Tibial nerve (tissue), 4 donors: ENCODE measurements around the gene GALNT18. TPM values are rescaled to one million over a fixed set of nuclear protein-coding genes. Genes with fewer than 3 reads are reported as not detected.

Source experiments
- DNase-seq, 2 donors: peaks; one replicate each; pipeline ENCODE4 v3.0.0-alpha.2; 2019; ENCODE audit warnings: low spot score in 2 of 2
- H3K27ac ChIP-seq, 4 donors: fragments of 200-600 bp; sonication (generic) in 3 of 4; one replicate each; pipeline ENCODE4 v1.5.1; 2017 to 2019; ENCODE audit warnings: mild to moderate bottlenecking in 1 of 4
- H3K27me3 ChIP-seq, 2 donors: fragments of 200-600 bp; sonication (generic) in 1 of 2; one replicate each; pipeline versions ENCODE4 v1.5.1 to v1.6.0; 2017 to 2019
- H3K36me3 ChIP-seq, 3 donors: fragments of 200-600 bp; sonication (generic); one replicate each; pipeline ENCODE4 v1.5.1; 2018 to 2019
- H3K4me1 ChIP-seq, 4 donors: fragments of 200-600 bp; sonication (generic) in 3 of 4; one replicate each; pipeline ENCODE4 v1.5.1; 2017 to 2019
- H3K4me3 ChIP-seq, 4 donors: fragments of 200-600 bp; sonication (generic) in 3 of 4; one replicate each; pipeline ENCODE4 v1.5.1; 2017 to 2019; ENCODE audit warnings: mild to moderate bottlenecking in 1 of 4, moderate library complexity in 1 of 4
- H3K9me3 ChIP-seq, 4 donors: fragments of 200-600 bp; sonication (generic) in 3 of 4; one replicate each; pipeline ENCODE4 v1.5.1; 2017 to 2019
- EP300 ChIP-seq, 2 donors: sonication (generic); formaldehyde crosslinking; IDR thresholded peaks; one replicate each; pipeline ENCODE4 v1.6.1; 2017; ENCODE audit warnings: antibody characterized with exemption in 2 of 2, mild to moderate bottlenecking in 1 of 2
- POLR2A ChIP-seq, 2 donors: fragments of 450-650 bp; IDR thresholded peaks; one replicate each; pipeline ENCODE4 v1.6.1; 2017; ENCODE audit warnings: antibody characterized with exemption in 2 of 2, mild to moderate bottlenecking in 2 of 2, moderate library complexity in 2 of 2
- WGBS, 2 donors: methylation state at CpG; one replicate each; pipeline ENCODE4 v1.1.5; 2018; 5-methylcytosine and 5-hydroxymethylcytosine counted together
- total RNA-seq, 4 donors: library from RNA; depleted of rRNA; stranded (reverse); fragments of >200 nt; gene quantifications; one replicate each; pipeline ENCODE4 v1.1.0, GENCODE V29; 2016
- TF ChIP-seq, protein P1 (sequence below), 5 experiments: fragments of 200-600 bp in 3 of 5; fragments of 450-650 bp in 2 of 5; sonication (generic) in 3 of 5; IDR thresholded peaks; one replicate each; pipeline ENCODE4 v1.5.1; 2016 to 2019; ENCODE audit warnings: antibody characterized with exemption in 5 of 5, mild to moderate bottlenecking in 3 of 5, moderate library complexity in 2 of 5

The GALNT18 gene
- total RNA-seq, 4 donors from 2014 or later = 11.3 to 32.4 (median 23.9) TPM

DNA sequence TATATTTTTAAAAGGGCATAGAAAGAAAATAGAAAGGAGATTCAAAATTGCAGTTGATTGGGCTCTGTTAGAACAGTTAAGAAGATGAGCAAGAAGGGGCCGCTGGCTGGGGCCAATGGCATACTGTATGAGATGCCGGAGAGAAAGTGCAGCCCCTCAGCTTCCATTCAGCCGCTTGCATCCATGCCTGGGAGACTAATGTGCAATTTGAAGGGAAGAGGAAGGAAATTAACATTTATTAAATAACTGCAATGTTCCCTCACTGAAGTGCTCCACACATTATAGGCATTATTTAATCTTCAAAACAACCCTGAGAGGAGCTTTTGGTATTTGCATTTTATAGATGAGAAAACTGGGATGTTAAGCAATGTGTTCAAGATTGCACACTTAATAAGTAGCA is 224.0 kb downstream of the GALNT18 start:
- no peaks in the 10 kb centered on the region for H3K27me3 ChIP-seq
- no peak overlapping the region for H3K27ac ChIP-seq
- no peak for TF ChIP-seq POLR2A (IDR thresholded peaks at IDR 0.05)
- TF ChIP-seq, protein P1, sequence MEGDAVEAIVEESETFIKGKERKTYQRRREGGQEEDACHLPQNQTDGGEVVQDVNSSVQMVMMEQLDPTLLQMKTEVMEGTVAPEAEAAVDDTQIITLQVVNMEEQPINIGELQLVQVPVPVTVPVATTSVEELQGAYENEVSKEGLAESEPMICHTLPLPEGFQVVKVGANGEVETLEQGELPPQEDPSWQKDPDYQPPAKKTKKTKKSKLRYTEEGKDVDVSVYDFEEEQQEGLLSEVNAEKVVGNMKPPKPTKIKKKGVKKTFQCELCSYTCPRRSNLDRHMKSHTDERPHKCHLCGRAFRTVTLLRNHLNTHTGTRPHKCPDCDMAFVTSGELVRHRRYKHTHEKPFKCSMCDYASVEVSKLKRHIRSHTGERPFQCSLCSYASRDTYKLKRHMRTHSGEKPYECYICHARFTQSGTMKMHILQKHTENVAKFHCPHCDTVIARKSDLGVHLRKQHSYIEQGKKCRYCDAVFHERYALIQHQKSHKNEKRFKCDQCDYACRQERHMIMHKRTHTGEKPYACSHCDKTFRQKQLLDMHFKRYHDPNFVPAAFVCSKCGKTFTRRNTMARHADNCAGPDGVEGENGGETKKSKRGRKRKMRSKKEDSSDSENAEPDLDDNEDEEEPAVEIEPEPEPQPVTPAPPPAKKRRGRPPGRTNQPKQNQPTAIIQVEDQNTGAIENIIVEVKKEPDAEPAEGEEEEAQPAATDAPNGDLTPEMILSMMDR (IDR thresholded peaks at IDR 0.05) = no peak
- no peak for DNase-seq
- WGBS, 2 donors = 95 to 99% methylated on average over 3 of the region's 3 CpGs
- peaks cover 0 to 8% (median 0%) of the 10 kb centered on the region in 4 donors for H3K4me1 ChIP-seq
- H3K4me3 ChIP-seq = no peak overlapping the region
- H3K36me3 ChIP-seq = no peaks in the 10 kb centered on the region
- no peaks in the 10 kb centered on the region for H3K9me3 ChIP-seq

DNA sequence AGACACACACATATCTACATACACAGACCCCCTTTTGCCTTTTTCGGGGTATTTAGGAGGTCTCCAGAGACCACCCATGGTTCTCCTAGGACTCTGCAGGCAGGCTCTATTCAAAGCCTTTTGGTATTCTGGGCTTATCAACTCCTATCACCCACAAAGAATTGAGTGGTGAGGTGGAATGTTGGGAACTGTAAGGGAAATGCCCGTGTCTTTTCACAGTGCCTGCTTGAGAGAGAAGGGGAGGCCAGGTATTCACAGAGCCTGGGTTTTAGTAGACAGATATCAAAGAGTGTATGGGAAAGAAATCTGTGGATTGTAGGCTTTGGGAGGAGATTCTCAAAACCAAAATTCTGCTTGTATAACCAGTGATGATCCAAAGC is 224.8 kb downstream of the GALNT18 start:
- Histone ChIP-seq H3K4me3 (no peak overlapping the region), H3K36me3 (no peaks in the 10 kb centered on the region), H3K27ac (no peak overlapping the region), H3K4me1 (peaks cover 0 to 12% (median 0%) of the 10 kb centered on the region in 4 donors), H3K27me3 (no peaks in the 10 kb centered on the region), H3K9me3 (no peaks in the 10 kb centered on the region)
- TF ChIP-seq, protein P1 (IDR thresholded peaks at IDR 0.05) = no peak
- no peak for TF ChIP-seq POLR2A (IDR thresholded peaks at IDR 0.05)
- no peak for TF ChIP-seq EP300 (IDR thresholded peaks at IDR 0.05)
- no peak for DNase-seq
- WGBS, 2 donors = 77 to 82% methylated on average over 2 of the region's 2 CpGs

DNA sequence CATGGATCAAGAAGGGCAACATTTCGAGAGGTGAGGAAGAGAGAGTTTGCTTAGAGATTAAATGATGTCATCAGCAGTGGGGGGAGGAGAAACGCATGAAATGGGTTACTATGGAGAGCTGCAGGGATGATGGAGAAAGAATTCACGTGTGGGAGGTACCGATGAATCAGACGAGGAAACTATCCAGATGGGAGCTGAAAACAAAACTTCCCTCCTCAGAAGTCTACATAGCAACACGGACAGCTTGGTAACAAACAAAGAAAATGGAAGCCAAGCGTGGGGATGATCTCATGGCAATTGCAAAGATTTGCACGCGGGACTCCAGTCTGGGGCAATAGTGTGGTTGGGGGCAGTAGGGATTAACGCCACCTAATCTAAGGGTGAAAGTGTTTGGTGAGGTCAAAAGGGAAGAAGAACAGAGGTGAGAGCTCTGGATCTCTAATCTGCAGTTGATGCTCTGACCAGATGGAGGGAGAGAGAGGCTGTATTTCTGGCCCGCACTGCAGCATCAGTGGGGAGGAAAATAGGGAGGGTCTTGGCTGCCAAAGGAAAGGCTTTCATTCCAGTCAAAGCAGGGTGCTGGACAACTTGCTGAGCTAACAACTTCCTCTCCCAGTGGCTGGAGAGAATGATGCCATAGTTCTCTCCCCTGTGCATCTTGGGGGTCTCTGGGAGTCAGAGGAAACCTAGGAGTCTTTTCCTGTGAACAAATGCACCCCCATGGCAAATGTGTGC is 225.3 kb downstream of the GALNT18 start:
- no peaks in the 10 kb centered on the region for H3K9me3 ChIP-seq
- no peaks in the 10 kb centered on the region for H3K27me3 ChIP-seq
- 50 to 56% methylated on average over 11 of the region's 11 CpGs for WGBS, 2 donors
- peaks cover 0 to 18% (median 0%) of the 10 kb centered on the region in 4 donors for H3K4me1 ChIP-seq
- no peaks in the 10 kb centered on the region for H3K36me3 ChIP-seq
- no peak for DNase-seq
- no peak for TF ChIP-seq POLR2A (IDR thresholded peaks at IDR 0.05)
- no peak for TF ChIP-seq EP300 (IDR thresholded peaks at IDR 0.05)
- TF ChIP-seq, protein P1 (IDR thresholded peaks at IDR 0.05) = no peak
- H3K27ac ChIP-seq = no peak overlapping the region
- H3K4me3 ChIP-seq = no peak overlapping the region

DNA sequence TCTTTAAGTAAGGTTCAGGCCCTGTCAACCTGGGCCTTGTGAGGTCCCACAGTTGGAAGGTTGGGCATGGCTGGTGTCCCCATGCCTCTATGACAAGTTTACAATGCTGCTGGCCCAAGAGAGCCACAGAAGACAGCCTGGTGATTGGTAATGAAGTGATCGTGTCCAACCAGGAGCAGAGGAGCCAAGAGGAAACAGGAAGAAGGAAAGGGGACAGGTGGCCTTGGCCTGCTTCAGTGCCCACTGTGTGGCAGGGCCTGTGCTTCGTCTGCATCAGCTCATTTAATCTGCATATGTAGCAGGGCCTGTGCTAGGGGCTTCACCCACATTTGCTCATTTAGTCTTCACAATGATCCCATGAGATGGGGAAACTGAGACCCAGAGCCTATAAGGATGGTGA is 226.7 kb downstream of the GALNT18 start:
- H3K27ac ChIP-seq = no peak overlapping the region
- WGBS, 2 donors = 93 to 96% methylated on average over 2 of the region's 2 CpGs
- no peaks in the 10 kb centered on the region for H3K9me3 ChIP-seq
- peaks cover 0 to 20% (median 0%) of the 10 kb centered on the region in 4 donors for H3K4me1 ChIP-seq
- DNase-seq = no peak
- H3K27me3 ChIP-seq = no peaks in the 10 kb centered on the region
- H3K36me3 ChIP-seq = no peaks in the 10 kb centered on the region
- TF ChIP-seq POLR2A (IDR thresholded peaks at IDR 0.05) = no peak
- TF ChIP-seq, protein P1 (IDR thresholded peaks at IDR 0.05) = no peak
- no peak overlapping the region for H3K4me3 ChIP-seq

DNA sequence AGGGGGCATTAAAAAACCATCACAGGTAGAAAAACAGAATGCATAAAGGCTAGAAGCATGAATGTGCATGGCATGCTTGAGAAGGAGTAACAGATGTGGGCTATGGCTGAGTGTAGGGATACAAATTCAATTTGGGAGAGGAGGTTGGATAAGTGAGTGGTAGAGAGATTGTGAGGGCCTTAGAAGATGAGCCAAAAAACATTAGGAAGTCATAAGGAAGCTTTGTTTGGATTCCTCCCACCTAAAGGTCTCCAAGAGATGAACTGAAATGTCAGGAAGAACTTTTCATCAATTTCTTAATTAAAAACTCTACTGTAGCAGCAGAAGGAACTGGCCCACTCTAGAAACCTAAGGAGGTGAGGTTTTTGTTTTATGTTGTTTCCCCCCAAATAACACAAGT is 227.6 kb downstream of the GALNT18 start:
- Histone ChIP-seq H3K27me3 (no peaks in the 10 kb centered on the region), H3K27ac (no peak overlapping the region), H3K36me3 (no peaks in the 10 kb centered on the region), H3K4me3 (no peak overlapping the region), H3K9me3 (no peaks in the 10 kb centered on the region), H3K4me1 (peaks cover 0 to 20% (median 0%) of the 10 kb centered on the region in 4 donors)
- TF ChIP-seq EP300 (IDR thresholded peaks at IDR 0.05) = no peak
- no peak for TF ChIP-seq POLR2A (IDR thresholded peaks at IDR 0.05)
- TF ChIP-seq, protein P1 (IDR thresholded peaks at IDR 0.05) = no peak
- no peak for DNase-seq
